ENCODE data around the gene AP3B2. TPM values are rescaled to one million over a fixed set of nuclear protein-coding genes. Genes with fewer than 3 reads are reported as not detected.

Gene AP3B2
- polyA plus RNA-seq, 4 donors, result 2.8 to 6.8 TPM; not detected in 2

DNA sequence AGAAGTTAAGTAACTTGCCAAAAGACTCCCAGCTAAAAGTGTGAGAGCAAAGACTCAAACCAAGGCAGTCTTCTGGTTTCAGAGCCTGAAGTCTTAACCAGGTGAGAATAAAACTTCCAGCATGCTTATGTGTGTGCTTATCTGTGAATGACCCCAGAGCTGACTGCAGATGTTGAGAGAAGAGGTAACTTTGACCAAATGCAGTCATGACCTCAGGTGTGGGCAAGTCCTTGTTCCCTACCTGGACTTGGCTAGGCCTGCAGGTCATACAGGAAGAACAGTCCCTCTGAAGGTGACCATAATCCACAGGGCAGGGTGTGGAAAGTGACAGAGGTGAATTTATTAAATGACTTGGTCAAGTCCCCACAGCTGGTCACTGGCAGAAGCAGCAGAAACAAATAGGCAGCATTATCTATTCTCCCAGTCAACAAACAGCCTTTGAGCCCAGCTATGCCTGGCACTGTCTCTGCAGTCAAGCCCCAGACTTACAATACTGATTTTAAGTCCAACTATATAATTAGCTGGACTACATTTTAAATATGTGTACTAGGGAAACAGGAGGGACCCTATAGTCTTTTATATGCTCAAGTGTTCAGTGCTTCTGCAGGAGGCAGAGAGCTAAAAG, 59.5 kb downstream of the AP3B2 start:
- Histone ChIP-seq H3K27ac (ENCODE audit: low read depth in 1 of 3, low read length in 2 of 3) (no peak overlapping the region), H3K4me1 (ENCODE audit: control insufficient read depth in 3 of 3, insufficient read depth in 2 of 3, low read depth in 1 of 3, low read length in 2 of 3) (peaks cover 0 to 8% (median 0%) of the 10 kb centered on the region in 3 donors), H3K9me3 (ENCODE audit: control insufficient read depth in 2 of 2, insufficient read depth in 1 of 2, low read depth in 1 of 2, low read length in 1 of 2) (peaks cover 0 to 5% of the 10 kb centered on the region in 2 donors), H3K27me3 (ENCODE audit: control insufficient read depth in 3 of 3, insufficient read depth in 3 of 3, low read length in 3 of 3) (peaks cover 13 to 39% (median 14%) of the 10 kb centered on the region in 3 donors), H3K36me3 (ENCODE audit: control insufficient read depth in 3 of 3, insufficient read depth in 2 of 3, low read depth in 1 of 3, low read length in 3 of 3) (no peaks in the 10 kb centered on the region), H3K4me3 (ENCODE audit: low read depth in 1 of 3, low read length in 3 of 3) (no peak overlapping the region)
- DNase-seq, result no peak
- no peak for FAIRE-seq

DNA sequence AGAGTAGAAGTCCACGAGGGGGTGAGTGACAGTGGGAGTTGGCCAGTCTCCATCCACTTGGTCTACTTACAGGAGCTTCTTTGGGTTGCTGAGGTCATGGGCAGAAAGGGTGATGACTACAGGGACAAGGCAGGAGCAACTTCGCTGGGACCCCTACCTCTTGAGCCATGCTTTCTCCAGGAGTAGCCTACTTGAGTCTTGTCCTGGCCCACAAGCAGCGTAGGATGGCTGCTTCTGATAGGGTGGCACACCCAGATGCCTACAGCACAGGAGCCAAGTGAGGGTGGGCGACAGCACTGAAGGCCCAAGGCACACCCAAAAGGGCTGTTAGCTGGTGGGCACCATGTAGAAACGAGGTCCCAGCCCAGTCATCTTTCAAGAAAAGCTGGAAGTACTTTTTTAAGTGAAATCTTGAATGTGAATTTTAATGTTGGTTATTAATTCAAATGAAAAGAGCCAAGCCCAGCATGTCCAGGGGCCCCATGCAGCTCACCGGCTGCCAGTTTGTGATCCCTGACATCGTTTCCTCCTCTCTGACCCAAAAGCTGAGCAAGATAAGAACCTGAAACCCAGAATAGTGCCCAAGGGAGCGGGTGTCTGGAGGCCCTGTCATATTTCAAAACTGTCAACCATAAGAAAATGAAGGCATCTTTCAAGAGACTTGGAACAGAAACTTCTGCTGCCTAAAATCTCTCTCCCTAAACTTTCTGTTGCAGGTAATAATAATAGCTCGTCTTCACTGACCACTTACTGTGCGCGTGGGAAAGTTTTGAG, 60.3 kb downstream of the AP3B2 start:
- Histone ChIP-seq H3K27ac (ENCODE audit: low read depth in 1 of 3, low read length in 2 of 3) (no peak overlapping the region), H3K36me3 (ENCODE audit: control insufficient read depth in 3 of 3, insufficient read depth in 2 of 3, low read depth in 1 of 3, low read length in 3 of 3) (no peaks in the 10 kb centered on the region), H3K9me3 (ENCODE audit: control insufficient read depth in 2 of 2, insufficient read depth in 1 of 2, low read depth in 1 of 2, low read length in 1 of 2) (peaks cover 0 to 5% of the 10 kb centered on the region in 2 donors), H3K4me3 (ENCODE audit: low read depth in 1 of 3, low read length in 3 of 3) (no peak overlapping the region), H3K4me1 (ENCODE audit: control insufficient read depth in 3 of 3, insufficient read depth in 2 of 3, low read depth in 1 of 3, low read length in 2 of 3) (peaks cover 0 to 8% (median 0%) of the 10 kb centered on the region in 3 donors), H3K27me3 (ENCODE audit: control insufficient read depth in 3 of 3, insufficient read depth in 3 of 3, low read length in 3 of 3) (peaks cover 14 to 46% (median 17%) of the 10 kb centered on the region in 3 donors)
- WGBS, 3 donors, result 71 to 75% (median 73%) methylated on average over 11 of the region's 11 CpGs
- DNase-seq (no peak), FAIRE-seq (no peak)

DNA sequence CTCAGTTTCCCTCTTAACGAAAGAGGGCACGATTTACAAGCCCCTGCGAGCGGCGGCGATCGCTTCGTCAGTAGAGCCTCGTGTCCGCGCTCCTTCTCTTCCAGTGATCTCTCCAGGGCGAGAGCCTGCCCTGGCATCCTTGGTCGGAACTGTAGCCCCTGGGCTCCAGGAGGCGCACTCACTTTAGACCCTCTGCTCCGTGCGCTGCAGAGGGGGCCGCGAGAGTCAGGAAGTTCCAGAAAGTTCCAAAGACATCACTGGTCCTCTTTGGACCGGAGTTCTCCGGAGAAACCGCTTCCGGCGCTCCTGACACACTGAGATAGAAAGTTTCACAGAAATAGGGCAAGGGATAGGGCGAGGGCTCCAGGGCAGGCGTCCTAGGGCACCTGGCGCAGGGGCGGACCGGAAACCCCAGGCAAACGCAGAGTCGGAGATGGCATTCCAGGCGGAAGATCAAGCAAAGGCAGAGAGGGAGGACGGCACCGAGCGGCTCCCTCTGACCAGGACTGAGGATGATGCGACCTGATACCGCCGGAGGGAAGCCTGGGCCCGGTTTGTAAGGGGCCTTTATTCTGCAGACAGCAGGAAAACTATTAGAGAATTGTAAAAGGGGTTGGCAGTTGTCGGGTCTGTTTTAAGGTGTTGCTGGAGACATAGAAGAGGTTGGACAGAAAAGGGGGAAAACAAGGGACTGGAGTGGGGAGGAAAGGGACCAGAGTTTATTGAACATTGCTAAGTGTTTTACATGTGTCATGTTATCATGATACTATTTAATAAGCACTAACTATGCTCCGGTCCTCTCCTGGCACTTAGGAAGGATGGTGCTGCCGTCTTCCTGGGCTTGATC, 61.2 kb downstream of the AP3B2 start:
- WGBS, 3 donors, result 14 to 23% (median 16%) methylated on average over 41 of the region's 41 CpGs
- DNase-seq, result peak in 1 of 2 donors; percentile 7

DNA sequence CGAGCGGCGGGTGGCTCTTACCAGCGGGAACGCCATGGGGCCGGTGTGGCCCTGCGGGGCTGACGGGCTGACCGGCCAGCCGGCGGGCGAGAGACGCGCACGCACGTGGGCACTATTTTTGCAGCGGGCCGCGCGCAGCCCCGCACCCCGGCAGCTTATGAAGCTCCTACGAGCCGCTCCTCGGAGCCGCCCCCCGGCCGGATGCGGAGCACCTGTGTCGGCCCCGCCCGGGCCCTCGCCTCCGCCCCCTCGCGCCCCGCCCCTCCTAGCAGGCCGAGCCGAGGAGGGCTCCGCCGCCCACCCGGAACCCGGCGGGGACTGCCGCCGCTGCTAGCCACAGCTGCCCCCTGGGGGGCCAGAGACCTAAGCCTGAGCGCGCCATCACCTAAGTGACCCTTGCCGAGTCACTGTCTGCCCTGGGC, 61.8 kb downstream of the AP3B2 start:
- peaks cover 0 to 8% (median 0%) of the 10 kb centered on the region in 3 donors for H3K4me1 ChIP-seq (ENCODE audit: control insufficient read depth in 3 of 3, insufficient read depth in 2 of 3, low read depth in 1 of 3, low read length in 2 of 3)
- peaks cover 14 to 56% (median 20%) of the 10 kb centered on the region in 3 donors for H3K27me3 ChIP-seq (ENCODE audit: control insufficient read depth in 3 of 3, insufficient read depth in 3 of 3, low read length in 3 of 3)
- H3K36me3 ChIP-seq (ENCODE audit: control insufficient read depth in 3 of 3, insufficient read depth in 2 of 3, low read depth in 1 of 3, low read length in 3 of 3), result no peaks in the 10 kb centered on the region
- WGBS, 3 donors, result 1 to 9% (median 4%) methylated on average over 16 to 49 of the region's 49 CpGs
- peak overlapping the region in 2 of 3 donors; percentile 34 to 58 for H3K4me3 ChIP-seq (ENCODE audit: low read depth in 1 of 3, low read length in 3 of 3)
- DNase-seq (no peak), FAIRE-seq (no peak)
- H3K27ac ChIP-seq (ENCODE audit: low read depth in 1 of 3, low read length in 2 of 3), result no peak overlapping the region
- H3K9me3 ChIP-seq (ENCODE audit: control insufficient read depth in 2 of 2, insufficient read depth in 1 of 2, low read depth in 1 of 2, low read length in 1 of 2), result peaks cover 0 to 5% of the 10 kb centered on the region in 2 donors

More for the DNA sequence above, 61.2 kb downstream of the AP3B2 start:
- no peak for FAIRE-seq
- Histone ChIP-seq H3K27me3 (ENCODE audit: control insufficient read depth in 3 of 3, insufficient read depth in 3 of 3, low read length in 3 of 3) (peaks cover 14 to 53% (median 20%) of the 10 kb centered on the region in 3 donors), H3K36me3 (ENCODE audit: control insufficient read depth in 3 of 3, insufficient read depth in 2 of 3, low read depth in 1 of 3, low read length in 3 of 3) (no peaks in the 10 kb centered on the region), H3K4me1 (ENCODE audit: control insufficient read depth in 3 of 3, insufficient read depth in 2 of 3, low read depth in 1 of 3, low read length in 2 of 3) (peaks cover 0 to 8% (median 0%) of the 10 kb centered on the region in 3 donors), H3K27ac (ENCODE audit: low read depth in 1 of 3, low read length in 2 of 3) (no peak overlapping the region), H3K9me3 (ENCODE audit: control insufficient read depth in 2 of 2, insufficient read depth in 1 of 2, low read depth in 1 of 2, low read length in 1 of 2) (peaks cover 0 to 5% of the 10 kb centered on the region in 2 donors), H3K4me3 (ENCODE audit: low read depth in 1 of 3, low read length in 3 of 3) (no peak overlapping the region)

DNA sequence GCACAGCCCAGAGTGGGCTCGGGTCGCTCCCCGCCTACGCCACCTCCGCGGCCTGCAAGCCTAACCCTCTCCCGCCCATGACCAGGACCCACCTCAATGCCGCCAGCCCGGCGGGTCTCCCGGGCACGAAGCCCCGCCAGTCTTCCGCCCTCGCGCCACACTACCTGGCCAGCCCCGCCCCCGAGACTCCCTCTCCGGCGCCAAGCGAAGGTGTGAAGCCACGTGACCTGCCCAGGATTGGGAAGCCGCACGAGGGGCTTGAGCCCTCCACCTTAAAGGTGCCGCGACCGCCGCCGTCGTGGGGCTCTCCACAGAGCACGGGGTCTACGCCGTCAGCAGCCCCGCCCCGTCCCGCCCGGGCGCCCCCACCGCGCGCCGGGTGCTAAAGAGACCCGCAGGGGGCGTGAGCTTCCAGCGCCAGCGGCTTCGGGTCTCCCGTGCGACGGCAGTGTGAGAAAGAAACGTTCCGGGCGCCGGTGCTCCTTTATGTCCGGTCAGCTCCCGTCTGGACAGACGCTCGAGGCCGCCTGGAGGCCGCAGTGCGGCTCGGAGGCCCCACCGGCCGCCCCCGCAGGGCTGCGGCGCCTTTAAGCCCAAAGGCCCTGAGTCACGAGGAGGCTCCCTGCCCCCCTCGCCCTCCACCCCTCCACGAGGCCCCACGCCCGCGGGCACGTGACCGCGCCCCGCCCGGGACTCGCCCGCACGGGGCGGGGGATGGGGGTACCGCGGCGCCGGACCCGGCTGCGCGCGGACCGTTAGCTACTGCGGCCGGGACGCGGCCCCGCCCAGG, 62.4 kb downstream of the AP3B2 start, which contains the start of gene CPEB1:
Gene CPEB1 (minus strand): TSS at position 319 of the 790 bp plus-strand sequence. CDS start 18,904 bp downstream, outside the sequence.
- H3K36me3 ChIP-seq (ENCODE audit: control insufficient read depth in 3 of 3, insufficient read depth in 2 of 3, low read depth in 1 of 3, low read length in 3 of 3), result no peaks in the 10 kb centered on the region
- peak within 1 kb of the TSS in 2 of 3 donors; percentile 34 to 58 for H3K4me3 ChIP-seq (ENCODE audit: low read depth in 1 of 3, low read length in 3 of 3)
- FAIRE-seq, result no peak
- H3K27me3 ChIP-seq (ENCODE audit: control insufficient read depth in 3 of 3, insufficient read depth in 3 of 3, low read length in 3 of 3), result peaks cover 14 to 58% (median 21%) of the 10 kb centered on the region in 3 donors
- no peak within 1 kb of the TSS for H3K27ac ChIP-seq (ENCODE audit: low read depth in 1 of 3, low read length in 2 of 3)
- 10 to 19% (median 19%) methylated on average over 75 to 96 of the region's 96 CpGs for WGBS, 3 donors
- DNase-seq, result peak in 1 of 2 donors; percentile 38
- peaks cover 0 to 8% (median 0%) of the 10 kb centered on the region in 3 donors for H3K4me1 ChIP-seq (ENCODE audit: control insufficient read depth in 3 of 3, insufficient read depth in 2 of 3, low read depth in 1 of 3, low read length in 2 of 3)
- H3K9me3 ChIP-seq (ENCODE audit: control insufficient read depth in 2 of 2, insufficient read depth in 1 of 2, low read depth in 1 of 2, low read length in 1 of 2), result peaks cover 0 to 5% of the 10 kb centered on the region in 2 donors

DNA sequence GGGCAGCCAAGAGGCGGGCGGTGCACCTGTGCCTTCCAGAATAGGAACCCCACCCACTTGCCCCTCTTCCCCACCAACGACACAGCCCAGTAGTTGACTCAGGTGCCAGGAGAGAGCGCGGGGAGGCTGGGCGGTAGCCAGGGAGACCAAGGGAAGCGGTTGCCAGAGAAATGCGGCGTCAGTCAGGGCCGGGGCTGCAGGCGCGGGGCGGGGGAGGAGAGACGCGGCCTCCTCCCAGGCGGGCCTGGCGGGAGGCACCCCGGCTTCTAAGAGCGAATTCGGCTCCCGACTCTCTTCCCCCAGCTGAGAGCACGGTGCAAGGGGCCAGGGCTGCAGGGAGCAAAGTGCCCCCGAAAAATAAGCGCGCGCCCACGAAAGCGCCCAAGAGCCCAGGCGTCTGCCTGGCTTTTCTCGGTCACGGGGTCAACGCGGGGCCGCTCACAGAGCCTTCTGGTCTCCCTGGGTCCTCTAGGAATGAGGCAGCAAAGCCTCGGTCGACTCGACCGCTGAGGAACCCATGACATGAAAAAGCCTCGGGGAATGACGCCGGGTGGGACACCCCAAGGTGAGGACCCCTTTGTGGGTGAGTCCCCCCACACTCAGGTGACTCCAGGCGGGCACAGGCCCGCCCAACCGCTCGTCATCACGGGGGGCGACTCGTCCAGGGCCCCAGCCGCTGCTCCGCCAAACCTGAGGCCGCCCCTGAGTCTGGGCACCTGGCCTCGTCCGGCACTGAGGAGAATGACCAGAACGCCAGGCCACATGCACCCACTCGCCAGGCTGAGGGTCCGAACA, 63.2 kb downstream of the AP3B2 start:
- peaks cover 0 to 5% of the 10 kb centered on the region in 2 donors for H3K9me3 ChIP-seq (ENCODE audit: control insufficient read depth in 2 of 2, insufficient read depth in 1 of 2, low read depth in 1 of 2, low read length in 1 of 2)
- H3K27me3 ChIP-seq (ENCODE audit: control insufficient read depth in 3 of 3, insufficient read depth in 3 of 3, low read length in 3 of 3), result peaks cover 14 to 61% (median 24%) of the 10 kb centered on the region in 3 donors
- FAIRE-seq, result no peak
- DNase-seq, result peak in 1 of 2 donors; percentile 16
- H3K36me3 ChIP-seq (ENCODE audit: control insufficient read depth in 3 of 3, insufficient read depth in 2 of 3, low read depth in 1 of 3, low read length in 3 of 3), result no peaks in the 10 kb centered on the region
- H3K4me3 ChIP-seq (ENCODE audit: low read depth in 1 of 3, low read length in 3 of 3), result no peak overlapping the region
- no peak overlapping the region for H3K27ac ChIP-seq (ENCODE audit: low read depth in 1 of 3, low read length in 2 of 3)
- H3K4me1 ChIP-seq (ENCODE audit: control insufficient read depth in 3 of 3, insufficient read depth in 2 of 3, low read depth in 1 of 3, low read length in 2 of 3), result peaks cover 0 to 8% (median 0%) of the 10 kb centered on the region in 3 donors
- WGBS, 3 donors, result 21 to 38% (median 31%) methylated on average over 49 to 56 of the region's 56 CpGs
